DOHH2 (cell line): ENCODE measurements around the gene CLCN7.

Source experiments
- EZH2phosphoT487 ChIP-seq: fragments of 200-600 bp; sonication (generic); IDR thresholded peaks from 2 replicates; pipeline ENCODE4 v1.6.1; 2017; ENCODE audit warnings: borderline replicate concordance, mild to moderate bottlenecking, antibody characterized with exemption, low read length, moderate library complexity, mixed read lengths
- TF ChIP-seq, protein P1 (sequence below): fragments of 200-600 bp; sonication (generic); IDR thresholded peaks from one replicate; pipeline ENCODE4 v1.5.1; 2014; ENCODE audit warnings: antibody characterized with exemption, mild to moderate bottlenecking, low read depth, low read length; ENCODE audit not compliant: poor library complexity, severe bottlenecking

DNA sequence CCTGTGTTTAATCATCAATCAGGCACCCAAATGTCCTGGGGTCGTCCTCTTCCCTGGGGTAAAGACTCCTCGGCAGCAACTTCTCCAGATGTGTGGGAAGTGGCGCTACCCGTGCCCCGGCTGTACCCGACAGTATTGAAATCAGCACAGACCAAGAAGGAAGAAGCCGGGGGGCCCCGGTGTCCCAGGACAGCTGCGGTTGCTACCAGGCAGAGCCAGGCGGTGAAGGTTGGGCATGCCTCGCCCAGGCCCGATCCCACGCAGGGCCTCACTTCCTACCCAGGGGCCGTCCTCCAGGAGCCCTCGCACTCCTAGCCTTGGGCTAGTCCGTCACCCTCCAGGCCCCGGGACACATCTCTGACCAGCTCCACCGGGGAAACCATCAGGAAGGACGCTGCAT, 21.5 kb downstream of the CLCN7 start:
- TF ChIP-seq, protein P1, sequence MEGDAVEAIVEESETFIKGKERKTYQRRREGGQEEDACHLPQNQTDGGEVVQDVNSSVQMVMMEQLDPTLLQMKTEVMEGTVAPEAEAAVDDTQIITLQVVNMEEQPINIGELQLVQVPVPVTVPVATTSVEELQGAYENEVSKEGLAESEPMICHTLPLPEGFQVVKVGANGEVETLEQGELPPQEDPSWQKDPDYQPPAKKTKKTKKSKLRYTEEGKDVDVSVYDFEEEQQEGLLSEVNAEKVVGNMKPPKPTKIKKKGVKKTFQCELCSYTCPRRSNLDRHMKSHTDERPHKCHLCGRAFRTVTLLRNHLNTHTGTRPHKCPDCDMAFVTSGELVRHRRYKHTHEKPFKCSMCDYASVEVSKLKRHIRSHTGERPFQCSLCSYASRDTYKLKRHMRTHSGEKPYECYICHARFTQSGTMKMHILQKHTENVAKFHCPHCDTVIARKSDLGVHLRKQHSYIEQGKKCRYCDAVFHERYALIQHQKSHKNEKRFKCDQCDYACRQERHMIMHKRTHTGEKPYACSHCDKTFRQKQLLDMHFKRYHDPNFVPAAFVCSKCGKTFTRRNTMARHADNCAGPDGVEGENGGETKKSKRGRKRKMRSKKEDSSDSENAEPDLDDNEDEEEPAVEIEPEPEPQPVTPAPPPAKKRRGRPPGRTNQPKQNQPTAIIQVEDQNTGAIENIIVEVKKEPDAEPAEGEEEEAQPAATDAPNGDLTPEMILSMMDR: no peak
- no peak for TF ChIP-seq EZH2phosphoT487
